ENCODE results near the gene HHAT.

GRCh38 chr1:210335001-210335400 lies 6.3 kb downstream of the HHAT start:
- TF ChIP-seq, protein P1, sequence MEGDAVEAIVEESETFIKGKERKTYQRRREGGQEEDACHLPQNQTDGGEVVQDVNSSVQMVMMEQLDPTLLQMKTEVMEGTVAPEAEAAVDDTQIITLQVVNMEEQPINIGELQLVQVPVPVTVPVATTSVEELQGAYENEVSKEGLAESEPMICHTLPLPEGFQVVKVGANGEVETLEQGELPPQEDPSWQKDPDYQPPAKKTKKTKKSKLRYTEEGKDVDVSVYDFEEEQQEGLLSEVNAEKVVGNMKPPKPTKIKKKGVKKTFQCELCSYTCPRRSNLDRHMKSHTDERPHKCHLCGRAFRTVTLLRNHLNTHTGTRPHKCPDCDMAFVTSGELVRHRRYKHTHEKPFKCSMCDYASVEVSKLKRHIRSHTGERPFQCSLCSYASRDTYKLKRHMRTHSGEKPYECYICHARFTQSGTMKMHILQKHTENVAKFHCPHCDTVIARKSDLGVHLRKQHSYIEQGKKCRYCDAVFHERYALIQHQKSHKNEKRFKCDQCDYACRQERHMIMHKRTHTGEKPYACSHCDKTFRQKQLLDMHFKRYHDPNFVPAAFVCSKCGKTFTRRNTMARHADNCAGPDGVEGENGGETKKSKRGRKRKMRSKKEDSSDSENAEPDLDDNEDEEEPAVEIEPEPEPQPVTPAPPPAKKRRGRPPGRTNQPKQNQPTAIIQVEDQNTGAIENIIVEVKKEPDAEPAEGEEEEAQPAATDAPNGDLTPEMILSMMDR (IDR thresholded peaks at IDR 0.05; ENCODE audit: extremely low read depth in 1 of 2, insufficient read depth in 1 of 2, low read depth in 1 of 2, low read length in 2 of 2): no peak
- TF ChIP-seq POLR2A (IDR thresholded peaks at IDR 0.05; ENCODE audit: low read depth, low read length) (no peak), MAX (IDR thresholded peaks at IDR 0.05; ENCODE audit: insufficient read depth, insufficient read length) (no peak), EZH2 (IDR thresholded peaks at IDR 0.05; ENCODE audit: borderline replicate concordance, low read depth, low read length, severe bottlenecking) (no peak), POLR2AphosphoS5 (IDR thresholded peaks at IDR 0.05; ENCODE audit: insufficient read depth, low read depth, low read length) (no peak), MYC (IDR thresholded peaks at IDR 0.05; ENCODE audit: low read depth, low read length) (no peak)
